ENCODE measurements around the gene SFT2D2.
"Not testable (repeated sequence)": the region's sequence is repeated elsewhere in the genome, so short reads cannot be mapped to it uniquely, and the experiment has no call there.

Gene SFT2D2

DNA sequence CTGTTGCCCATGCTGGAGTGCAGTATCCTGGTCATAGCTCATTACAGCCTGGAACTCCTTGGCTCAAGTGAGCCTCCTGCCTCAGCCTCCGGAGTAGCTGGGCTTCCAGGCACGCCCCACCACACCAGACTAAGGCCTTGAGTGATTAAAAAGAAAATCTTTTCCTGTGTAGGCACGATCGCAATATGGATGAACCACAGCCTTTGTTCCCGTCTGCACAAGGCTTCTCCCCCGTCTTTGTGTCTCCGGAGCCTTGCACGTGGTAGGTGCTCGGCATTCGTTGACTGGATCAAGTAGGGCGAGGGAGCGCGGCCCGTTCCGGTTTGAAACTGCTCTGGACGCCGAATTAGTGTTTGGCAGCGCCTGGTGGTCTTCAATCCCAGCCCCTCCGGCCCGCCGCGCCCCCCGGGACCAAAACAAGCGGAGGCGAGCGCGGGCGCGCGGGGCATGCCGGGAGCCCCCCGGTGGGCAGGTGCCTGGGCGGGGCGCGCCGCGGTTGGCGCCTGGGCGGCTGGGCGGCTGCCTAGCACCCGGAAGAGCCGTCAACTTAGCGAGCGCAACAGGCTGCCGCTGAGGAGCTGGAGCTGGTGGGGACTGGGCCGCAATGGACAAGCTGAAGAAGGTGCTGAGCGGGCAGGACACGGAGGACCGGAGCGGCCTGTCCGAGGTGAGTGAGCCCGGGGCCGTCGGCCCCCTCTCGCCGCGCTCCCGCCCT, at the start of gene SFT2D2:
TSS of gene SFT2D2 (plus strand) at position 529 of the 715 bp plus-strand sequence. CDS start at position 605, 76 bp downstream.
- peak; percentile 71 to 77 for DNase-seq

DNA sequence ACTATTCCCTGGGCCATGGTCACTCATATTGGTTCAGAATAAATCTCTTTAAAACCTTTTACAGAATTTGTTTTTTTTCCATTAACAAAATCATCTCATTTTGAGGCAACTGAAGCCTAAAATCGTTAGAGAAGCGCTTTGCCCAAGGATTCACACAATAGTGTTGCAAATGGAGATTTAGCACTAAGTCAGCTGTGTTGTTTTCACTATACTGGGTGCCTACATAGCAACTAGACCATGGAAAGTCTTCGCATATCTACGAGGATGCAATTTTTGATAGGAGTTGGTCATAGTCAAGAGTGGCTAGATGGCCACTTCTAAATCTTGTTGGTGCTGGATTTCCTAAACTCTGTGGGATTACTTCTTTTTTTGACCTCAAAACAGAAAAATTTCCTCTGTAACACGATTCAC, 47.6 kb upstream of the SFT2D2 start:
- DNase-seq = no peak

DNA sequence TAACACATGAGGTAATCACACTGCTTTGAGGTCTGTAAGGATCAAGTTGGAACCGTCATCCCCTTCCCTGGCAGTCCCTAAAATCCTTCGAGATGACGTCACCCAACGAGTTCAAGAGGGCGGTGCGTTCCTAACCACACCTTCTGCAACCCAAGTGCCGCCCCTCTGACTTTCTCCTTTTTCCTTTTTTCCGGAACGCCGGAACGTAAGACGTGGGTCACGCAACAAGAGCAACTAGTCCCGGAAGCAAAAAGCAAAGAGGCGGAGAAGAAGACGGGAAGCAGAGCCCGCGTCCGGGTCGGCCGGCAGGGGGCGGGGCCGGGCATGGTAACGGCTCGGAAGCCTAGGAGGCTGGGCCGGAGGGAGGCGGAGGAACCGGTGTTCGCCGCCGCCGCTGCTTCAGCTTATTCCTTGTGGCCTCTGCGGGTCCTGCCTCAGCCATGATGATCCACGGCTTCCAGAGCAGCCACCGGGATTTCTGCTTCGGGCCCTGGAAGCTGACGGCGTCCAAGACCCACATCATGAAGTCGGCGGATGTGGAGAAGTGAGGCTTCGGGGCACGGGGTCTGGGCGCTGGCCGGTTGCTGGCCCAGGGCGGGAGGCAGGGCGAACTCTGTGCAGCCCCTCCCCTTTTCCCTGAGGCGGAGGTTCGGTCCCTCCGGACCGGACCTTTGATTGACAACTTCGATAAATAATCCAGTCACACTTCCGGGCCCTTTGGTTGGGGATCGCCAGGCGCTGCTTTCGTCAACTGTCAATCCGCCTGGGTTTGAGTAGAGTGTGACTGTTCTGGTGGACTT, 47.0 kb upstream of the SFT2D2 start, which contains the start of gene TIPRL:
TSS of gene TIPRL (plus strand) at position 325 of the 800 bp plus-strand sequence. CDS start at position 441, 116 bp downstream.
- peak; percentile 93 to 95 for DNase-seq

DNA sequence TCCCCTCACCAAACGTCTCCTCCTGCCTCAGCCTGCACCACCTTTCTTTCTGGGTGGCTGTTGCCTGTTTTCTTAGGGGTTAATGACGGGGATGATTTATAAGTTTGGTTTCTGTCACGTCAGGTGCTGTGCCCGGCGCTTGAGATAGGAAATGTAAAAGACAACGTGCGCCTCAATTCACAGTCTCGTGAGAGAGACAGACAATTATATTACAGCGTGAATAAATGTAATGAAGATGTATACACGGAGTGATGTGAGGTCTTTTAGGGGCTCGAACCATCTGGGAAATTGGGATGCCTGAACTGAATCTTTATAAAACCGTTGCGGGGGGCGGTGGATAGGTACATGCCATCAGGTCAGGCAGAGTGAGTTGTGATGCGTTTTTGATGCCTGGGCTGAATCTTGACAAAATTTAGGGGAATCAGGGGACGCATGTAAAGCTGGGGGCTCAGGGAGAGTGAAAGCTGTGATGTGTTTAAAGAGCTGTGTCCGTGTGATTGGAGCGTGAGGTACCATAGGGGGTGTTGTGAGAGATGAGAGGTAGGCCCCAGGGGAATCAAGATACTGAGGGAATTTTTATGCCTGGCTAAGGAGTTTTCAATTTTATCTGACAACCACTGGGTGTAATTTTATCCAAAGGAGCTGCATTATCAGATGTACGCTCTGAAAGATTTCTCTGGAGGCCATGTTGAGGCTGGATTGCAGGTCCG, 46.2 kb upstream of the SFT2D2 start:
- no peak for DNase-seq

DNA sequence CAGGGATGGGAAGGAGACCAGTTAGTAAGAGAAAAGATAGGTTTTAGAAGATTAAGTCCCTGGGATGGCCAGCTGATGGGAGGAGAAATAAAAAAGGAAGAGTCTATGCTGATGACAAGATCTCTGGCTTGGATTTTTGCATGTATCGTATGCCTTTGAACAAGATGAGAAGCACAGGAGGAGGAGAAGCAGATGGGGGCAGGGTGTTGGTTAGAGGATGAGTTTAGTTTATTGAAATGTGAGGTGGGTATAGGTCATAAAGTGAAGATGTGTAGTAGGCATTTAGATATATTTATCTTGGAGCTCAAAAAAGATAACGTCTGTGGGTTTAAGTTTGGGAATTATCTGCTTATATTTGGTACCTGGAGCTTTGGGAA, 45.7 kb upstream of the SFT2D2 start:
- DNase-seq = peak in 1 of 2 donors; percentile 6

DNA sequence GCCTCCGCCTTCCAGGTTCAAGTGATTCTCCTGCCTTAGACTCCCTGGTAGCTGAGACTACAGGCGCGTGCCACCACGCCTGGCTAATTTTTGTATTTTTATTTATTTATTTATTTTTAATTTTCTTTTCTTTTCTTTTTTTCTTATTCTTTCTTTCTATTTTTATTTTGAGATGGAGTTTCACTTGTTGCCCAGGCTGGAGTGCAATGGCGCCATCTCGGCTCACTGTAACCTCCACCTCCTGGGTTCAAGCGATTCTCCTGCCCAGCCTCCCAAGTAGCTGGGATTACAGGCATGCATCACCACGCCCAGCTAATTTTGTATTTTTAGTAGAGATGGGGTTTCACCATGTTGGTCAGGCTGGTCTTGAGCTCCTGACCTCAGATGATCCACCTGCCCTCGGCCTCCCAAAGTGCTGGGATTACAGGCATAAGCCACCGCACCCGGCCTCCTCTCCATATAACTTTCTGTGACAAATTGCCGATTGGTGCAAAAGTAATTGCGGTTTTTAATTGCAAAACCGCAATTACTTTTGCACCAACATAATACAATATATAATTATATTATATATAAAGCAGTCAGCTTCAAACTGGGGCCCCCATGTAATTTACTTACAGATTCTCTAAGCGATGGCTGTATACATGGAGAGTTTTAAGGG, 44.6 kb upstream of the SFT2D2 start:
- not testable (repeated sequence) for DNase-seq

DNA sequence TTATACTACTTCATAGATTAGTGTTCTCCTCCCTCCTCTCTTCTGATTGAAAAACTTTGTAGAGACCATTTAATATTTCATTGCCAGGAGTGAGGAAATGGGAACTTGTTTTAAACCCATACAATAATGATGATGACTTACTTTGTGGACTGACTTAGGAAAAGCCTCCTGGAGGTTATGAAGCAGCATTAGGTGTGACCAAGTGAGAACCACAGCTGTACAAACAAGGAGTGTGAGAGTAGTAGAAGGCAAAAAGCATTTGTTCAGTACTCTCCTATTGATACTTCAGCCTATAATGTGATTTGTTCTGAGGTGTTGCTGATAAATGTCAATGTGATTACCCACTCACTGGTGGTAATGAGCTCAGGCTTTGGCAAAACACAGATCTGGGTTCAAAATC, 38.6 kb upstream of the SFT2D2 start:
- DNase-seq = no peak

DNA sequence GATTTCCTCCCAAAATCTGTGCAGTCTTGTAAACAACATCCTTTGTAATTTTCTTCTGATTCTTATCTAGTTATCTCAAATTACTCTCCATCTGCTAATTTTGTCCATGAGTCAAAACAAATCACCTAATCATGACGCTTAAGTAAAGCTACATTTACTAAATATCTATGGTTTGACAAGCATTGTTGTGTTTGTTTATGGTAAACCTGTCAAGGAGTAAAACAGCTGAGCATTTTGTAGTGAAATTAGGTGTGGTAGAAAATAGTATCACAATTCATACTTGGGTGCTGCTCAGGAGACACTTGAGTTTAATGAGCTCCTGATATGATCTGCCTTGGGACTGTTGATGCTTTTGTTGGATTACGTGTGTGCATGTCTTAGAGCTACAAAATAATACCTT, 35.4 kb upstream of the SFT2D2 start:
- DNase-seq = no peak

DNA sequence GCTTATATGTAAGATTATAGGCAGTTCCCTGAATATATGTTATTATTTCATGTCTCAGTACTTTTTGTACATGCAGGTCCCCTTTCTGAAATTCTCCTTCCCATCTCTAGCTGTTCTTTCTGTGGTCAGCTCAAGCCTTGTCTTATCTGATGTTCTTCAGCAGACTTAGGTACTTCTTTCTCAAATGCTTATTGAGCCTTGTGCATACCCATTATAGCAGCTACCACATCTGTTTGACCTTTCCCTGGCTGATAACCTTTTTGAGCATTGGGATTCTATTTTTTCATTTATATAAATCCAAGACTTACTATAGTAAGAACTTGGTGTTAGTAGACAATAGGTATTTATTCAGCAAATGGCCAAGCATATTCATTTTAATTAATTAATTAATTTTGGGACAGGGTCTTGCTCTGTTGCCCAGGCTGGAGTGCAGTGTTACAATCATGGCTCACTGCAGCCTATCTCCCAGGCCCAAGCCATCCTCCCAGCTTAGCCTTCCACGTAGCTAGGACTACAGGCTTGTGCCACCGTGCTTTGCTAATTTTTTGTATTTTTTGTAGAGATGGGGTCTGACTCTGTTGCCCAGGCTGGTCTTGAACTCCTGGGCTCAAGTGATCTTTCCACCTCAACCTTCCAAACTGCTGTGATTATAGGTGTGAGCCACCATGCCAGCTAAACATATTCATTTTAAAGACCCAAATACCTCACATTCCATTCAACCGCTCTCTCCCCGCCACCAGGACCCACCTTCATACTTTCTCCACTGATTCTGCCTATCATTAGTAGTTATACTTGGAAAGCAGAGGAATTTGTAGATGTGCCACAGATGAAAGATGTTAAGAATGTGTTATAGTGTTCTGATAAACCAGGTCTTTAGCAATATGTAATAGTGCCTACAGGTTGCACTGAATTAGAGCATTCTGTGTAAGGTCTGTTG, 30.3 kb upstream of the SFT2D2 start:
- DNase-seq = no peak

DNA sequence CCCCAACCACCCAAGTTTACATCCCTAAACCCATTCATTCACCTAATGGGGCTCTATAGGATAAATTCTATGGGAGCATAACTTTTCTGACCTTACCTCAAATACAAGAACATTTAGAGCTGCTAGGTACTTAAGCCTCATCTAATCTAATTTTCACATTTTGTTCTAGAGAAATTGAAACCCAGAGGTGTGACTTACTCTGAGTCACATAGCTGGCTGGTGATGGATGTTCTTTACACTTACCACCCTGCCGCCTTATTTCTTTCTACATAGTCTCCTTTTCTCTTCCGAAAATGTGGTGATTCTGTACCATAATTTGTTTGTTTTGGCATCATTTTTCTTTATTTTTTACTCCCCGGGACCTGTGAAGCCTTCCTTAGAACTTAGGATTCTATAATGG, 26.7 kb upstream of the SFT2D2 start:
- no peak for DNase-seq

DNA sequence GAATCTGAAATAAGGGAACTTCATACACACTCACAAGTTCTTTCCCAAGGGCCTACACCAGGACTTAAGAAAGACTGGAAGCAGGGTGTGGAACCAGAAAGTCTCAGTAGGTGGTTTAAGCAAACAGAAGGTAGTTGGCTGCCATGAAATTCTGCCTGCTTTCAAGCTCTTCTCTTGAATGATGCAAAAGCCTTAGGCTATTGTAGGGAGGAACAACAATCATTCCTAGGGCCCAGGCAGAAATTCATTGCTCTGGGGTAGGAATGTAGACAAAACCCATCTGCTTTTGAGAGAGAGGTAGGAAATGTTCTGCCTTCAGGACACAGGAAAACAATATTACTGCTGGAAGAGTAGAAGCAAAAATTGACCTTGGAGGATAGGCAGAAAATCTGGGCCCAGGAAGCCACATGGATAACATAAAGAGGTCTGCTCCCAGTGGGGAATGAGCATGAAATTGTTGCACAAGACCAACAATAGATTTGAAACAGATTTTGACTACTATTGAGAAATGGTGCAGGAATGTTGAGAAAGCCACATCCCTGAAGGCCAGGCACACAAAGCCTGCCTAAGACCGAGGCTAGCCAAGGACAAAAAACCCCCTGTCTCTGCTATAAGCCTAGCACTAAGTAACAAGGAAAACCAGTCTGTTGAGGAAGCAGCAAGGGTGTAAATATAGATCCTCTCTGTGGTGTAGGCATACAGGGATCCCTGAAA, 22.7 kb upstream of the SFT2D2 start:
- no peak for DNase-seq

DNA sequence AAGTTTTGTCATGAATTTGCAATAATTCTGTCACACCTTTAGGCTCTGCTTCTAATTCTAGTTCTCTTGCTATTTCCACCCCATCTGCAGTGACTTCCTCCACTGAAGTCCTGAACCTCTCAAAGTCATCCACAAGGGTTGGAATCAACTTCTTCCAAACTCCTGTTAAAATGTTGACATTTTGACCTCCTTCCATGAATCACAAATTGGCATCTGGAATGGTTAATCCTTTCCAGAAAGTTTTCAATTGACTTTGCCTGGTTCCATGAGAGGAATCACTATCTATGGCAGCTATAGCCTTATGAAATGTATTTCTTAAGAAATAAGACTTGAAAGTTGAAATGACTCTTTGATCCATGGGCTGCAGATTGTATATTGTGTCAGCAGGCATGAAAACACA, 19.7 kb upstream of the SFT2D2 start:
- no peak for DNase-seq

DNA sequence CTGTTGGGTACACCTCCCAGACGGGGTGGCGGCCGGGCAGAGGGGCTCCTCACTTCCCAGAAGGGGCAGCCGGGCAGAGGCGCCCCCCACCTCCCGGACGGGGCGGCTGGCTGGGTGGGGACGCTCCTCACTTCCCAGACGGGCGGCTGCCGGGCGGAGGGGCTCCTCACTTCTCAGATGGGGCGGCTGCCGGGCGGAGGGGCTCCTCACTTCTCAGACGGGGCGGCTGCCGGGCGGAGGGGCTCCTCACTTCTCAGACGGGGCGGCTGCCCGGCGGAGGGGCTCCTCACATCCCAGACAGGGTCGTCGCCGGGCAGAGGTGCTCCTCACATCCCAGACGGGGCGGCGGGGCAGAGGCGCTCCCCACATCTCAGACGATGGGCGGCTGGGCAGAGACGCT, 18.1 kb upstream of the SFT2D2 start:
- not testable (repeated sequence) for DNase-seq

DNA sequence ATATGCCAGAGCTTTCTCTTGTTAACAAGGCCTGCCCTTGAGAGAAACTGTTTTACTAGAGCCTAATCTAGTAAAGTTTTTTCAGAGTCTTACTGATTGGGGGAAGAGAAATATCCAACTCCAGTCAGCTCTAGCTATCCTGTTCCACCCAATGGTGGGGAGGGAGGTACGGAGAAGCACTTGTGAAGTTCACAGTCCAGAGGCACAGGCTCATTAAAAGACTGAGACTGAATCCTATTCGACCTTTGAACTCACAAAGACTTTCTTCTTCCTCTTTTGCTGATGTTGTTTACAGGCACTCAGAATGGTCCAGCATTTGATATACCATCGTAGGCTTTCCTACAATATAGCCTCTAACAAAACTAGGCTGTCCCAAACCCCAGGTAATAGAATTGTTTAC, 15.5 kb upstream of the SFT2D2 start:
- no peak for DNase-seq

DNA sequence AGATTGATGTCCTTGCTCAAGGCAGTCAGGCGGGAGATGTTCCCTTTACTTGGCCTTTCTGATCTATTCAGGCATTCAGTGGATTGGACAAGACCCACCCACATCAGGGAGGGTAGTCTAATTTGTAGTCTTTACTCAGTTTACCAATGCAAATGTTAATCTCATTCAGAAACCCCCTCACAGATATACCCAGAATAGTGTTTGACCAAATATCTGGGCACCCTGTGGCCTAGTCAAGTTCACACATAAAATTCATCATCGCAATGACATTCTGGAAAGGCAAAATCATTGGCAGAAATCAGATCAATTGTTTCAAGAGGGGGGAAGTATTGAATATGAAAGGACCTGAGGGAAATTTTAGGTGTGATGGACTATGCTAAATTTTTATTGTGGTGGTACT, 12.5 kb upstream of the SFT2D2 start:
- DNase-seq = no peak

DNA sequence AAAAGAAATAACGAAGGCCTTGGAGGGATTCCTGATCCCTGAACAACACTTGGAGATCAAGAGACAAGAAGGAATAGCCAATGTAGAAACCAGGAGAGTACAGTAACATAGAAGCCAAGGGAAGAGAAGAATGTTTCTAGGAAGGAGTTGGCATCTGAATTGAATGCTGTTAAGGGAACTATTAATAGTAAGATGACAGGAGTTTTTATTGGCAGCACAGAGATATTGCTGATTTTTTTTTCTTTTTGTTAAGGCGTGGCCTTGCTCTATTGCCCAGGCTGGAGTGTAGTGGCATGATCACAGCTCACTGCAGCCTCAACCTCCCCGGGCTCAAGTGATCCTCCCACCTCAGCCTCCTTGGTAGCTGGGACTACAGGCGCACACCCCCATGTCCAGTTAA, 9.6 kb upstream of the SFT2D2 start:
- DNase-seq = no peak

DNA sequence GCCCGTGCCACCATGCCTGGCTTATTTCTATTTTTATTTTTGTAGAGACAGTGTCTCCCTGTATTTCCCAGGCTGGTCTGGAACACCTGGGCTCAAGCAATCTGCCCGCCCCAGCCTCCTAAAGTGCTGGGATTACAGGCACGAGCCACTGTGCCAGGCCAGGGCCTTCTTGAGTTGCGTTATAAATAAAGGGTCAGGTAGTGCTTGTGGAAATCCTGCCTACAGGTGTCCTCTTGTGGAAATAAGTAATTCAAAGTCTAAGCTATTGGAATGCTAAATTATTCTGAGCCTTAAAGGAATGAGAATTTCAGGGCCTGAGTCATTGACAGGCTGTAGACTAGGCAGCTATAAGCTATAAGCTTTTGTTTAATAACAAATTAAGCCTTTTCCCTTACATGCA, 8.1 kb upstream of the SFT2D2 start:
- DNase-seq = no peak

DNA sequence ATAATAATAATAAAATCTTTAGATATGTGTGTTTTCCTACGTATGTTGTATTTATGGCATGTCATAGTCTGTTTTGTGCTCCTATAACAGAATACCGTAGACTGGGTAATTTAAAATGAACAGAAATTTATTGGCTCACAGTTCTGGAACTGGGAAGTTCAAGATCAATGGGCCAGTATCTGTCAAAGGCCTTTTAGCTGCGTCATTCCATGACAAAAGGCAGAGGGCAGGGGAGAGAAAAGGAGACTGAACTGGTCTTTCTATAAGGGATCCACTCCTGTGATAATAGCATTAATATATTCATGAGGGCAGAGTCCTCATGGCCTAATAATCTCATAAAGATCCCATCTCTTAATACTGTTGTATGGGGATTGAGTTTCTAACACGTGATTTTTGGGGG, 7.1 kb upstream of the SFT2D2 start:
- no peak for DNase-seq

DNA sequence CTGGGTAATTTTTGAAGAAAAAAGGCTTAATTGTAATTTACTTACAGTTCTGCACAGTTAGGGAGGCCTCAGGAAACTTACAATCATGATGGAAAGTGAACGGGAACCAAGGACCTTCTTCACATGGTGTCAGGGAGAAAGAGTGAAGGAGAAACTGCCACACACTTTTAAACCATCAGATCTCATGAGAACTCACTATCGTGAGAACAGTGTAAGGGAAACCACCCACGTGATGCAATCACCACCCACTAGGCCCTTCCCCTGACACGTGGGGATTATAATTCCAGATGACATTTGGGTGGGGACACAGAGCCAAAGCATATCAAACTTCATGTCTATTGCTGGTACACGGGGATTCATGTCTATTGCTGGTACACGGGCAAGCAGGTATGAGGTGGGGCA, 5.3 kb upstream of the SFT2D2 start:
- DNase-seq = no peak

DNA sequence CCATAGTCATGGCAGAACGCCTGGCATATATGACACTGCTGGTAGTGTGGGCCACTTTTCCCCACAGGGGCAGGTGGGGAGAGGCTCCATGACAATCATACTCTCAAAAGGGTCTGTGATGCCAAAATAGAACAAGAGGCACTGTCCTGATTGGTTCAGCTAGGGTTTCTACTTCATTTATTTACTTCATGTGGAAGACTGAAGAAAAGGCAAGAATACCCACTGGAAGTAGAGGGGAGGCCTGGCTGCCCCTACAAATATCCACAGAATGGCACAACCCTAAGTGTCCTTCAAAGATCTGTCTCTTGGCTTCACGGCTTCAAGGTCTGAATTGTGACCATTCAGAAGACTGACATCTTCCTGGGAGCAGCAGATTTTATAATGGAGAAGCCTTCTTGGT, 4.5 kb upstream of the SFT2D2 start:
- no peak for DNase-seq

DNA sequence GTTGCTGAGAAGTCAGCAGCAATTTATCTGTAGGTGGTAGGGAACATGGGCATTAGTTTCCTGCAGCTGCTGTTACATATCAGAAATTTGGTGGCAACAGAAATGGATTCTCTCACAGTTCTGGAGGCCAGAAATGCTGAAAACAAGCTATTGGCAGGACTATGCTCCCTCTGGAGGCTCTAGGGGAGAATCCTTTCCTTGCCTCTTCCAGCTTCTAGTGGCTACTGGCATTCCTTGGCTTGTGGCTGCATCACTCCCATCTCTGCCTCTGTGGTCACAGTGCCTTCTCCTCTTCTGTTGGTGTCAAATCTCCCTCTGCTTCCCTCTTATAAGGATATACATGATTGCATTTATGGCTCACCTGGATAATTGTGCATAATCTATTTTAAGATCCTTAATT, 2.5 kb upstream of the SFT2D2 start:
- no peak for DNase-seq

Measured in CD4-positive, alpha-beta T cell treated with Interleukin-4 for 1 hour (primary cell).